NCI-H524 (cell line): ENCODE data around the gene CPE.
"Not testable (repeated sequence)": the region's sequence is repeated elsewhere in the genome, so short reads cannot be mapped to it uniquely, and the experiment has no call there.

Experiments
- DNase-seq, 2 experiments: peaks; one replicate each; lab custom pipeline; 2025; lab: John Stamatoyannopoulos, UW

The CPE gene

DNA sequence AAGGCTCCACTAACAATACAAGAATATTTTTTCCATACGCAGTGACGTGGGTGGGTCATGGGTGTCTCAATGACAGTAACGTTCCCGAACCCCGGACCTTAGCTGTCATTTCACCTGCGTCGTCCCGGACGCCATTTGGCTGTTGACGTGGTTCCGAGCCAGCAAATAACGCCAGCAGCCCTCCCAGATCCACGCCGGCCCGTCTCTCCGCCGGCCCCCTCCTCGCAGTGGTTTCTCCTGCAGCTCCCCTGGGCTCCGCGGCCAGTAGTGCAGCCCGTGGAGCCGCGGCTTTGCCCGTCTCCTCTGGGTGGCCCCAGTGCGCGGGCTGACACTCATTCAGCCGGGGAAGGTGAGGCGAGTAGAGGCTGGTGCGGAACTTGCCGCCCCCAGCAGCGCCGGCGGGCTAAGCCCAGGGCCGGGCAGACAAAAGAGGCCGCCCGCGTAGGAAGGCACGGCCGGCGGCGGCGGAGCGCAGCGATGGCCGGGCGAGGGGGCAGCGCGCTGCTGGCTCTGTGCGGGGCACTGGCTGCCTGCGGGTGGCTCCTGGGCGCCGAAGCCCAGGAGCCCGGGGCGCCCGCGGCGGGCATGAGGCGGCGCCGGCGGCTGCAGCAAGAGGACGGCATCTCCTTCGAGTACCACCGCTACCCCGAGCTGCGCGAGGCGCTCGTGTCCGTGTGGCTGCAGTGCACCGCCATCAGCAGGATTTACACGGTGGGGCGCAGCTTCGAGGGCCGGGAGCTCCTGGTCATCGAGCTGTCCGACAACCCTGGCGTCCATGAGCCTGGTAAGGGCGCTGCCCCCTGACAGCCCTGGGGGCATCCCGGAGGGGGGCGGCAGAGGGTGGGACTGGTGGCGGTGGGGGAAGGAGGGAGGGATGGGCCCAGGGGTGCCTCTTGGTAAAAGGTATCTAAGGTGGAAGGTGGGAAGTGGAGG, at the start of gene CPE:
Gene CPE, plus strand, starts transcription at position 264 of the 933 bp plus-strand sequence. Its CDS starts 214 bp downstream, at position 478.
- peak; percentile 75 to 79 for DNase-seq

DNA sequence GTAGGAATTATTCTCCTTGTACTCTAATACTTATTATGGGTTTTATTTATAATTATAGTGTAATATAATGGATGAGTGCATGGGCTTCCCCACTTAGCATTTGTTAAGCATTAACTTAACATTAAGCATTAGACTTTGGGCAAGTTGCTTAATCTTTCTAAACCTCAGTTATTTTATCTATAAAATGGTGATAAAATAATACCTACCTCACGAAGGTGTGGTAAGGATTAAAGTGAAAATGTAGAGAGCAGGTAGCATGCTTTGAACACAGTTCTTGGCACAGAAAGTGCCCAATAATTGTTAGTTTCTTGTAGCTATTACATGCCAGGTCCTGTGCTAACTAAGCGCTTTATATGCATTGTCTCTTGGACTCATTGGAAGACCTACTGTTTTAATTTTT, 48.7 kb upstream of the CPE start:
- no peak for DNase-seq

- no peak for DNase-seq
Observed at GRCh38 chr4:165330666-165331065, 48.1 kb upstream of the CPE start.

DNA sequence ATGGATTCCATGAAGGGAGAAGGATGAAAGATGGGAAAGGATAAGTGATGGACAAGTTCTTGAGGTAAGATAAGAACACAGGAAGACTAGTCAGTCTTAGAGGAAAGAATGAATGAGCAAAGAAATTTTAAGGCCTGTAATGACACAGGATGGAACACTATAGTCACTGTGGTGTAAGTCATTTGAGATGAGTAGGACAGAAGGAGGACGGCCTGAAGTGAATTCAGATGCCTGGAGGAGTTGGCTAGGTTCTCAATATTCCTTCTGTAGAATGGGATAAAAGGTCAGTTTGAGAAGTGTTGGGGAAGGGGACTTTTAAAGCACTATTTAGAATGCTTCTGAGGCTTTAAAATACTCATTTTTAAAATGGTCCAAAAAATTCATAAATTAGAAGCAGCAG, 47.4 kb upstream of the CPE start:
- no peak for DNase-seq

- DNase-seq: no peak
Observed at GRCh38 chr4:165331823-165332222, 47.0 kb upstream of the CPE start.

GRCh38 chr4:165332502-165332901, 46.3 kb upstream of the CPE start:
- no peak for DNase-seq

GRCh38 chr4:165335163-165335703, 43.6 kb upstream of the CPE start:
- no peak for DNase-seq

DNA sequence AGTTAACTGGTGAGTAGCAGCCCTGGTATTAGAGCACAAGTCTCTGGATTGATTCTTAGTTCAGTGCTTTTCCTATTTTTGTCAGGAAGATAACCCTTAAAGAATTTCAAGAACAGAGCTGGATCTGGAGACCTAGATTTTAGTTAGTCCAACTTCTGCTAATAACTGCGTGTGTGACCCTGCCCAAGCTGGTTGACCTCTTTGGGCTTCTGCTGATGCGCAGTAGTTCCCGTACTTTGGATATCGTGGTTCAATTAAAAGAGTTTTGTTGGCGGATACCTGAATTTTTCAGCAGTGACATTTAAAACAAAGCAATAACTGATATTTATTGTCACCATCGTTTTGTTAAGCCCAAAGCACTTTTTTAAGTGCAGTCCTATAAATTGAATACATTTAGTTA, 42.1 kb upstream of the CPE start:
- DNase-seq: no peak

DNA sequence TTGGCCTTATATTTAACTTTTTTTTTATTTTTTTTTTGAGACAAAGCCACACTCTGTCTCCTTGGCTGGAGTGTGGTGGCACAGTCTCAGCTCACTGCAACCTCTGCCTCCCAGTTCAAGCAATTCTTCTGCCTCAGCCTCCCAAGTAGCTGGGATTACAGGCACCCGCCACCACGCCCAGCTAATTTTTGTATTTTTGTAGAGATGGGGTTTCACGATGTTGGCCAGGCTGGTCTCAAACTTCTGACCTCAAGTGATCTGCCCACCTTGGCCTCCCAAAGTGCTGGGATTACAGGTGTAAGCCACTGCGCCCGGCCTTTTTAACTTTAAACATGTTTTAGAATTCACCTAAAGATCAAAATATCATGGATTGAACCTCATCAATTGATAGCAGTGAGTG, 36.5 kb upstream of the CPE start:
- not testable (repeated sequence) for DNase-seq

- peak in 1 of 2 experiments; percentile 20 for DNase-seq
Observed at GRCh38 chr4:165343353-165344191, 35.2 kb upstream of the CPE start.

DNA sequence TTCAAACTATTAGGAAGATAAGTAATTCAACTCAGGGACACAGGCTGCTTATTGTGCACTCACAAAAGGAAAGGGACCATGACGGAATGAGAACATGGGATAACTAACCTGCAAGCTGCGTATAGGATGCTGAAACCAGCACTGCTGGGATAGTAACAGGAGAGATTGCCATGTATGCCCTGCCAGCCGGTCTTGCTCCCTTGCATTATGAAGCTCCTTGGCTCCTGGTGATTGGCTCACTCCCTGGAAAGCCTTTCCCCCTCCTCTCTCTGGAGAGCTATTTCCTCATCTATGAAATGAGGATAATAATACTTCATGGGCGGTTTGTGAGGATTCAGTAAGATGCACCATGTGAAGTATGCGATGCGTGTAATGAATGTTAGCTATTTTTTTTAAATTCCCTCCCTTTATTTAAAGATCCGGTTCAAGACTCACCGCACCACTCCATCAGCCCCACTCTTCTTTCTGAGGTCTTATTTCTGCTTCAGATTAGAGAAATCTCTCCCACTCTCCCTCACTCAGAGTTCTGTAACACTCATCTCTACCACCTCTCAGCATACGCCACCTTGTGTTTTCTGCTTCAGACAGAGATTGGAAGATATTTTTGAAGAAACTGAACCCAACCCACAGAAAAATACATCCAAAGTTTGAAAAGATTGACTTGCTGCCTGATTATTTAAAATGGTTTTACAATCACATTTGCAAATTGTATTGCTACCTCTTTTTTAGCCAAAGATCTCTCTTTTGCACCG, 33.0 kb upstream of the CPE start:
- DNase-seq: no peak

- DNase-seq: peak in 1 of 2 experiments; percentile 5
Observed at GRCh38 chr4:165347647-165348569, 30.9 kb upstream of the CPE start.

DNA sequence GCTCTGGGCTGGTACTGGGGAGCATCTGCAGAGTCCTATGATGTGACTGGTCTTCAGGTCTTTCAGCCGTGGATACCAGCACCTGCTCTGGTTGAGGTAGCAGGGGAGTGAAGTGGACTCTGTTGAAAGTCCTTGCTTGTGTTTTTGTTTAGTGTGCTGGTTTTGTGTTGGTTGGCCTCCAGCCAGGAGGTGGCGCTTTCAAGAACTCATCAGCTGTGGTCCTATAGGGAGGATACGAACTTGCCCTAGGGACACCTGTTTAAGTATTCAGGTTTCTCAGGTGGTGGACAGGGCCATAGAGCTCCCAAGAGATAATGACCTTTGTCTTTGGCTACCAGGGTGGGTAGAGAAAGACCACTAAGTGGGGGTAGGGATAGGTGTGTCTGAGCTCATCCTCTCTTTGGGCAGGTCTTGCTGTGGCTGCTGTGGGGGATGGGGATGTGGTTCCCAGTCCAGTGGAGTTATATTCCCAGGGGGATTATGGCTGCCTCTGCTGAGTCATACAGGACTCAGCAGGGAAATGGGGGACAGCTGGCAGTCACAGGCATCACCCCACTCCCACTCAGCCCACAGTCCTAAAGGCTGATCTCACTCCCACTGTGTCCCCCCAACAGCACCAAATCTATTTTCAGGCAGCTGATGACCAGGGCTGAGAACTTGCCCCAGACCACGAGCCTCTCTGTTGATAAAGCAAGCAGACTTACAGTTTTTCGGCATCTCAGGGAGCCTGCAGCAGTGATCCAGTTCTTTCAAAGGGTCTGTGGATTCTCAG, 27.3 kb upstream of the CPE start:
- DNase-seq: no peak

GRCh38 chr4:165355900-165356300, 22.9 kb upstream of the CPE start:
- peak; percentile 9 to 69 for DNase-seq

DNA sequence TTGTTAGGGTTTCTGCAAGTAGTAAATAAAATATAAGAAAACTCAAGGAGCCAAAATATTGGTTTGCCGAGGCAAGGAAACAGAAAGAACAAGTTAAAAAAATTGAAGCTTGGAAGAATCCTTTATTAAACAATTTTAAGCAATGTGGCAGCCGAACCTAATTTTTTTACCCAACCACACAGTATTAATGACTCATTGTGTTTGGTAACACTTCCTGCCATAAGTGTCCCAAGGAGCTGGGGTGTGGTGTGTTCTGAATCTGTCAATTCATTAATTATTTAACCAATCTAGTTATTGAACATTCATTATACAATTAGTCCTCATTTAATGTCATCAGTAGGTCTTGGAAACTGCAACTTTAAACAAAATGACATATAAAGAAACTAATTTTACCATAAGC, 19.3 kb upstream of the CPE start:
- no peak for DNase-seq

DNA sequence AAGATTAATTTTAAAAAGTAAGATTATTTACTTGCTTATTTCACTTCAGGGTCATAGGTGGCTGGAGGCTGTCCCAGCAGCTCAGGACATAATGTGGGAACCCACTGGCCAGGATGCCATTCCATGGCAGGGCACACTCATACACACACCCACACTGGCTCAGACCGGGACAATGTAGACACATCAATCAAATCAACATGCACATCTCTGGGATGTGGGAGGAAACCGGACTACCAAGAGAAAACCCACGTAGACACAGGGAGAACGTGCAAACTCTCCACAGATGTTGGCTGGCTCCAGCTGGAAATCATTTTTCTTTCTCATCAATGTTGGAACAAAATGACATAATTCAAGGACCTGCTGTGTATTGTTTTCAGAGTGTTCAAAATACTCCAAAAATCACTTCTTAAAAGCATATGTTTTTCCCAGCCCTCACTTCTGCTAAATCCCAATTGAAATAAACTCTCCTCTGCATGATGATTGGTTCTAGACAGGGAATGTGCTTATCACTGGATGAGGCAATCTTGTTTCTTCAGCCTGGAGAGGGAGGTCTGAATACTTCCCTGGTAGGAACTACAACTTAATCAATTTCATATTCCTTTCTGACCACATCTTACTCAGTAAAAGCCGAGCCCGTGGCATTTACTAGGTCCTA, 18.6 kb upstream of the CPE start:
- DNase-seq: no peak

DNA sequence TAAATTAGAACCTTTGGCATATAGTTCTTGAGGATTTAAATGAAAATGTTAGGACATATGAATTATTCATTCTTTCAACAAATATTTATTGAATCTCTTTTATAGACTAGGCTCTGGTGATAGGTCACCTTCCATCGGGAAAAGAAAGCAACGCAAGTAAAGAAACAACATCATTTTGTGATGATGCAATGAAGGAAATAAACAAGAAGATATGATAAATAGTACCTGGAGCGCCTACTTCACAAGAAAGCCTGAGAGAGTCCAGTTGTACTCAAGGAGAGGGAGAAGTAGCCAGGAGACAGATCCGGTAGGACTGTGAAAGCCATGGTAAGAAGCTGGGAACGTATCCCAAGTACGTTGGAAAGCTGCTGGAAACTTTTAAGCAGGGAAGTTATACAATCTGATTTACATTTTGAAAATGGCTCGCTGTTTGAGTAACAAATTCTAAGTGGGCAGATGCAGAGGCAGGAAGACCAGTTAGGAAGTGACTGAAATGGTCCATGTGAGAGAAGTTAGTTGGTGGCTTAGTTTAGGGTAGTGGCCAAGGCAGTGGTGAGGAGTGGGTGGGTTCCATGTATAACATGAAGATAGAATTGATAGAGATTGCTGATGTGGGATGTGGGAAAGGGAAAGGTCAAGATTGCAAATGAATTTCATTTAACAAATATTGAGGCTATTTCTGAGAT, 17.7 kb upstream of the CPE start:
- no peak for DNase-seq

GRCh38 chr4:165361810-165362209, 17.0 kb upstream of the CPE start:
- DNase-seq: no peak
